Activated CD8-positive, alpha-beta memory T cell treated with anti-CD3 and anti-CD28 coated beads for 4 hours (primary cell): ENCODE measurements around the gene COLEC12.

ENCODE experiments used
- DNase-seq, 2 donors: peaks; one replicate each; pipeline ENCODE4 v3.0.0-alpha.2; 2020; ENCODE audit warnings: low read depth in 2 of 2

The COLEC12 gene

DNA sequence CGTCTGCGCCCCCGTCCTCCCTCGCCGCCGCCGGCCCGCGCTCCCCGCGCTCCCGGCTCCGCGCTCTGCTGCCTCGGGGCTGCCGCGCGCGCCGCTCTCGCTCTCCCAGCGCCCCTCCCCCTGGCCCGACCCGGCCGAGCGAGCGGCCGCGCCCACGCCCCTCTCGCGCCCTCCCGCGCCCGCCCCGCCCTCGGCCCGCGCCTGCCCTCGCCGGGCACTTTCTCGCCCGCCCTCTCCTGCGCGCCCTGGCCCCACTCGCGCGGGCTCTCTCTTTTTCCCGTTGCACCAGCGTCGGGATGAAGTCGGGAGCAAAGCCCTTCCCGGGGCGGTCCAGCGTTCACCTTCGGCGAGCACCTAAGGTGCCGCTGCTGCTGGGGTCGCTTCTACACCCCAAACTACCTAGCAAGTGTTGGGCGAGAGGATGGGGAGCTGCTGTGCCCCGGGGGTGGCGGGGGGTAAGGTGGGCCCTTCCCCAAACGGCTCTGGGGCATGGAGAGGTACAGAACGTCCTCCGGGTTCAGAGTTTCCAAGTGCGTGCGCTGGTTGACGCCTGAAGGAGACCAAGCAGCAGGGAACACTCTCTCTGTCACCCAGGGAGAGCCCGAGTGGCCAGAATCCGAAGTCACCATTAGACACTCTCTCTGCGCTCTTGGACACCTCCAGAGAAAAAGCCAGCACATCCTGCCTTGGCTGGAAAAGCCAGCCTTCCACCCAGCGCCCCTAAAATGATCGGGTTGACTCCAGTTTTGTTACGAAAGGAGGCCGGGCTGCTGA lies at the start of gene COLEC12:
TSS of gene COLEC12 (minus strand) at position 70 of the 774 bp plus-strand sequence. CDS start 187 bp downstream, outside the sequence.
- DNase-seq, result no peak

DNA sequence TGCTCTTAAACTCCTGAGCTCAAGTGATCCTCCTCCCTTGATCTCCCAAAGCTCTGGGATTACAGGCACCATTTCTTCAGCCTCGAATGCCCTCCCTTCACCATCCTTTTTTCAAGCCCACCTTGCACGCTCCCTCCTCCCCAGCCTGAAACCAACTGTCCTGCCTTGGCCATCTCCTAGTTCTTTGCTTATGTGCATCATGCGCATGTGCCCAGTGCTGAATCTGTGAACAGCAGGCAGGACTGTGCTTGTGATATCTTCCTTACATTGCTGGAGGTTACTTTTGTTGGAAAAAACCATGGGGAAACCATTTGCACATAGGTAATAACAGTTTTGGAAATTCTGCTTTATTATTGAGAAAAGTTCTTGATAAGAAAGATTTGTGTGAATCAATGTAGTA lies 49.5 kb upstream of the COLEC12 start:
- DNase-seq, result no peak

DNA sequence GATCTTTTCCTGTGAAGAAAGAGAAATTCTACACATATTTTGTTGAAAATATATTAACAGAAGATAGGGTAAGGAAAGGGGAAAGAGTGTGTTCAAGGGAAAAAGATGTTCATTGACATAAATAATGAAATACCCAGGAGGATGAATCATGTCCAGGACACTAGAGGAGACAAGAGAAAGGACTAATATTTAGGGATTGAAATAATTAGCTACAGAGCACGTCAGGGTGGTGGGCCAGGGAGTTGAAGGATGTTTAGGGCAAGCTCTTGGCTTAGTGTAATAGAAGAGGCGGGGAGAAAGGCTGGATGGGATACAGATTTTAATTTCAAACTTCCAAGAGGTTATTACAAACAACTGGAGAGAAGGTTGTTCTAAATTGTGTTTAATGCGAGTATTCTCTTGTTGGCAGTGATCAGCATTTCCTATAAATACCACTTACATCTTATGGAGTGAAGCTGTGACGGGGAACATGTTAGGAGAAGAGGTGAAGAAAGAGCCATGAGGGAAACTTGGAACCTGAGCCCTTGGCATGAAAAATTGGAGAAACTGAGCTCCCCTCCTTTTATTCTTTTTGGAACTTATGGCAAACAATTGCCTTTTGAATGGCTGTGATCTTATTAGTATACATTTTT lies 43.1 kb upstream of the COLEC12 start:
- no peak for DNase-seq

DNA sequence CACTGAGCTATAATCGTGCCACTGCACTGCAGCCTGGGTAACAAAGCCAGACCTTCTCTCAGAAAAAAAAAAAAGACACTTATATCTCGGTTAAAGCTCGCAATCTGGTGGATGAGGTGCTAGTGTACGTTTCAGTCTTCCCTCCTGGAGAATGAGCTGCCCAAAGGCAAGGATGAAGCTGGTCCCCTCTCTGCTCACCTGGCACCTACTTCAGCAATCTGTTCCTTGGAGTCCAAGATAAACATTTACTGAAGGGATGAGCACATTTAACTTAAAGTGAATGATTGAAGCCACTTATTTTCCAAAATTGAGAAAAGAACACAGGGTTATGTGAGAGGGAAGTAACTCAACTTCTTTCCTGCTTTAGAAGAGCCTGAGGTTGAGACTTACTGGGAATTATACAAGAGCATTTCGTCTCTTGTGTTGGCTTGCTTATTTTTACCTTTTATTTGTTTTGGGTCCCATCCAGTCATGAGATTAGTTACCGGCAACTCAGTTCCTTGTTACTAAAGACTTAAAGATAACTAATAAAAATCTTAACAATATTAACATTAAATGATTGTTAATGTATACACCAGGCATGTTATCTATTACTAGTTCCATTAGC lies 33.6 kb upstream of the COLEC12 start:
- no peak for DNase-seq

DNA sequence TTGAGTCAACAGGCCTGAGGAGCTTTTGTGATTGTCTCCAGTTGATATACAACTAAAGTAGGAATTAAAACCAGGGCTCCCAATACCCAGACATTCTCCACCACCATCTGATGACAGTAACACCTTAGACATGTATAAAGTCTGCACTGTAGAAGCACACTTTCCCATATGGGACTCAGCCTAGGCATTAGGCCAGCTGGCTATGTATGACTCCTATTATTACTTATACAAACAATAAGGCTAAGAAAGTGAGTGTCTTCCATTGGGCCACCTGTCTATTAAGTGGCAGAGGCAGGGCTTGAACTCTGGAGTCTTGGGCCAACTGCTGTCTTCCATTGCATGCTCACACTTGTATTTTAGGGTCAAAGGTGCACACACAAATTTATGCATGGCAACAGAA lies 32.1 kb upstream of the COLEC12 start:
- DNase-seq, result no peak

DNA sequence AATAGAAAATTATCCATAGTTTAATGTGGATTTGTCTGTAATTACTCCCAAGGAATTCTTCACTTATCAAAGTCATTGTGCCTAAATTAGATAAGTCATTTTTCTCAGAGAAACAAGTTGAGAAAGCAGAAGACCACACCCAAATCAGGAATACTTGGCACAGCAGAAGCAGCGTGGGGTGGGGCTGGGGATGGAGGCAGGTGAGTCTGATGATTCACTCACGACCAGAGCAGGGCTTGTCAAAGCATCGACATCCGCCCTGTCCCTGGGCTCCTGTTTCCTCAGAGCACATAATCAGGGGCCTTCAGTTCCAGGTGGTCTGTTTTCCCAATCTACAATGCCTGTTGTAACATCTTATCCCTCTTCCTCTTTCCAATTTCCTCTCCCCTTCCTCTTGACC lies 31.5 kb upstream of the COLEC12 start:
- no peak for DNase-seq

DNA sequence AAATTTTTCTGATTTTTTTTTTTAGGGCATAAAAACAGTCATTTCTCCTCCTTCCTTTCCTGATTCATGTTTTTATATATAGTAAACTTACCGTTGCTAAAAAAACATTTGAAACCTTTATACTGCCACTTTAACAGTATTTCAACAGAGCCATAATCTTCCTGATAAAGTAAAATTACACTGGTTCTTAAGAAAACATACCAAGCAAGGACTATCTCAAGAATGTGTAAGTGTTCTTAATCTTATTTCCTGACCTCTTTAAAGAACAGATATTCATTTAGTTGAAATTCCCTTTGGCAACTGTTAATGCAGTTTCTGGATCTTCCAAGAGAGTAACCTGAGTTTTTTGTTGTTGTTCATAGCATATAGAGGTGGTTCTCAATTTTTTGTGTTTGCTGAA lies 26.6 kb upstream of the COLEC12 start:
- no peak for DNase-seq

DNA sequence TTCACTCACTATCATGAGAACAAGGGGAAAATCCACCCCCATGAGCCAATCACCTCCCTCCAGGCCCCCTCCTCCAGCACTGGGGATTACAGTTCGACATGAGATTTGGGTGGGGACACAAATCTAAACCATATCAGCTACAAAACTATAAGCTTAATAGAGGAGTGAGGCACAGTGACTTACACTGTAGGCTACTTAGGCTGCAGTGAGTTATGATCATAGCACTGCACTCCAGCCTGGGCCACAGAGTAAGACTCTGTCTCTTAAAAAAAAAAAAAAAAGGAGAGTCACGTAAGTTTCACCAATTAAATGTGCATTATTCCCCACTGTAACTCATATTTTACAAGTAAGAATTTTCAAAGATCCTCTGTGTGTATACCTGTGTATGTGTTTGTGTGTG lies 26.2 kb upstream of the COLEC12 start:
- no peak for DNase-seq

DNA sequence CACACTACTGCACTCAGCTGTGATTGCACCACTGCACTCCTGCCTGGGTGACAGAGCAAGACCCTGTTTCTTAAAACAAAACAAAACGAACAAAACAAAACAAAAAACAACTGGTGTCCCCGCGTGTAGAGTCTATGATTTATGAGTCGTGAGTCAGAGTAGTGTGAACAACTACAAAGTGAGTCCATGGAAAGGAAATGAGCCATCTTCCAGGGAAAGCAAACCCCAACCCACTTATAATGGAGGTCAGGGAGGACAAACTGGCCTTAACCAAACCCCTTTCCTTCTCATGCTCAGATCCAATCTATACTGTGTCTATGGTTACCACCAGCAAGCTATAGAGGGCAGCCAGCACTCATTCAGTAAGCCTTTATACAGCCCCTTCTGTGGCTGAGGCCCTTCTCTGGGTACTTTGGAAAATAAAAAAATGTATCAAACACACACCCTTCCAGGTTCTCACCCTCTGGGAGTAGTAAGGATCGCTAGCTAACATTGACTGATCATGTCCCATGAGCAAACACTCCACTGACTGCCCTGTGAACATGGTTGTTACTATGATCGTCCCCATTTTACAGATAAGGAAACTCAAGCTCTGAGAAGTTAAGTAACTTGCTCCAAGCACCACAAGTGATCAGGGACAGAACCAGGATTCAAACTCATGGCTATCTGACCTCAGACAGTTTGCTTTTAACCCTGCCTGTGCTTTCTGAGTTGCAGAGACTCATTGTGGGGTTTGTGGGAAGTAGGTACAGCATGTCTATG lies 24.7 kb upstream of the COLEC12 start:
- DNase-seq, result no peak

DNA sequence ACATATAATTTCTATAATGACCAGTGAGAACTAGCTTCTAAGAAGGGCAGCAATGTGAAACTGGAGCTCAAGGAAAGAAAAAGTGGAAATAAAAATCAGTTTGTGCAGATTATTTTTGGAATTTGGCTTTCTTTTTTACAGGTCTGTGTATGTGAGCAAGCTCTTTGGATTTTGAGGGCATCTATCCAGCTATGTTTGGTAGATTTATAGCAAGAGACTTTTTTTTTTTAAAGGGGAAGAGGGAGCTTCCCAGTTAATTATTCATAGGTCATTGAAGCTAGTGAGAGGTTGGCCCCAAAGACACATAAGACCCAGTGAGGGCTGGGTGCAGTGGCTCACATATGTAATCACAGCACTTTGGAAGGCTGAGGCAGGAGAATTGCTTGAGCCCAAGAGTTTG lies 24.0 kb upstream of the COLEC12 start:
- no peak for DNase-seq

DNA sequence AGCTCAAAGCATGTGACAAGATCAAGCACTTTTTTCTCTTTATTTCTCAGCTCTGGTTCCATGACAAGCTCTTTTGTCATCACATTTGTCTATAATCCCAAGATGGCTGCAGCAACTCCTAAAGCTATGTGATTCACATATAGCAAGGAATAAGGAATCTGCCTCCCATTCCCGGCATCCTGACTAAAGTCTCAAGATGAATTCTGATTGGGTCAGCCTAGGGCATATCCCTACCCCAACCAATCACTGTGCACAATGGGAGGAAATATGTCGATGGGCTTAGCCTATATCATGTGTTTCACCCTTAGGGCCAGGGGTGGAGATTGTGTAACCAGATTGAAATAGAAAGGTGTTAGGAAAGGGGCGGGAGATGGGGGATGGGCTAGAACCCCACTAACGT lies 23.1 kb upstream of the COLEC12 start:
- no peak for DNase-seq

DNA sequence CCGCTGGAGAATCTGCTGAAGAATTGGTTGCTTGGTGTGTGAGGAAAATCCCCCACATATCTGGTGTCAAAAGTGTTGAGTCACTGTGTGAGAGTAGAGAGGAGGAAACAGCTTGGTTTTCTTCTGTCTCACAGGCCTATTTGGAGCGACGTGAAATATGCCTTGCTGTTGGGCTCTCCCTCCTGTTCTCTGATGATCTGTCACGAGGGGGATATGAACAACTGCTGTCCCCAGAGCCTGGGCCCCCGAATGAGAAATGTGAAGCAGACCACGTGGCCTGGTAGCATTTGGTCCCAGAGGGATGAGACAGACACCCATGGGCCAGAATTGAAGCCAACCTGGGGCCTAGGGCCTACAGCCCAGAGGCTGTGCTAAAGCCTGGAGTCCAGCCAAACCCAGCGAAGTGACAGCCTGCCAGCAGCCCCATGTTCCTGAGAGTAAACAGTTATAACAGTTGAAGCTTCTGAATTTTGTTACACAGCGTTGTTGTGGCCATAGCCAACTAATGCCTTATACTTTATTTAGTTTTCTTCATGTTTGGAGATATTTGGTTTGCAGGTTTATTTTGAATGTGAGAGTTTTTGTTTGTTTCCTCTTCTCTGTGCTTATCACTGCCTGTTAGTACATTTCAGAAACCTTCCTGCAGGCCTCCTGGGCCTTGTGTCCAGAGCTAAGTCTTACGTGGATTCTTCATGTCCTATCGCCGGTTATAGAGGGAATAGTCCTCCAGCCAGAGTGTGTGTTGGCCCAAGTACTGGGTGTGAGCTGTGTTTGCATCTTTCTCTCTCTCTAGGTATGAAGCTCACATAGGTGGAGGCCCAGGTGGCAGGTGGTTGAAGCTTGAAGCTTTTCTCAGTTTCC lies 18.7 kb upstream of the COLEC12 start:
- DNase-seq, result no peak

DNA sequence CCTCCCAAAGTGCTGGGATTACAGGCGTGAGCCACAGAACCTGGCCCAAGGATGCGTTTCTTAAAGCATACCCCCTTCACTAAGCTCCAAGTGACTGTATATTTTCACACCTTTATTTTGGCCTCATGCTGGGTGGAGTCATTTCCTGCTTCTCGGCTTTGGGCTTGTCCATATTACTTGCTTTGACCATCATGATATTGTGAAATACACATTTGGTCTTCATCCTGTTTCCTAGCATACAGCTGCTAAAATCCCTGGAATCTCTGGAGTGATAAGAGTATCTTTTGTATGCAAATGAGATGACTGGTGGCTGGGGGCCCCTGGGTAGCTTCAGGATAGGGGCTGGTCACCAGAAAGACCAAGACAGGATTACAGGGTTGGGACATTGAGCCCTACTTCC lies 17.6 kb upstream of the COLEC12 start:
- no peak for DNase-seq

DNA sequence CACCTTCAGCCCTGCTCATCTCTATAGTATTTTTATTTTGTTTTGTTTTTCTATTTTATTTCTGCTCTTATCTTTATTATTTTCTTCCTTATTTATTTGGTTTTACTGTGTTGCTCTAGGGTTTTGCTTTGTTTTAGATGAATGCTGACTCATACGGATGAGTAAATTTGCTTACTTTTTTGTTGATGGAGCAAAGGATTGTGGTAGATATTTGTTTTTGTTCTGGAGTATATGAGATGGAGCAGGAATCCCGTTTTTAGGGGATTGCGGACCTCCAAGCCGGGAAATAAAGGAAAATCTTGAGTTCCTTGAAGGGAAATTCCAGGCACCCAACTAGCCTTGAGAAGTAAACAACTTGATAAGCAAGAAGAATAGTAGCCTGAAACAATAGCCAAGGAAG lies 15.3 kb upstream of the COLEC12 start:
- DNase-seq, result no peak

DNA sequence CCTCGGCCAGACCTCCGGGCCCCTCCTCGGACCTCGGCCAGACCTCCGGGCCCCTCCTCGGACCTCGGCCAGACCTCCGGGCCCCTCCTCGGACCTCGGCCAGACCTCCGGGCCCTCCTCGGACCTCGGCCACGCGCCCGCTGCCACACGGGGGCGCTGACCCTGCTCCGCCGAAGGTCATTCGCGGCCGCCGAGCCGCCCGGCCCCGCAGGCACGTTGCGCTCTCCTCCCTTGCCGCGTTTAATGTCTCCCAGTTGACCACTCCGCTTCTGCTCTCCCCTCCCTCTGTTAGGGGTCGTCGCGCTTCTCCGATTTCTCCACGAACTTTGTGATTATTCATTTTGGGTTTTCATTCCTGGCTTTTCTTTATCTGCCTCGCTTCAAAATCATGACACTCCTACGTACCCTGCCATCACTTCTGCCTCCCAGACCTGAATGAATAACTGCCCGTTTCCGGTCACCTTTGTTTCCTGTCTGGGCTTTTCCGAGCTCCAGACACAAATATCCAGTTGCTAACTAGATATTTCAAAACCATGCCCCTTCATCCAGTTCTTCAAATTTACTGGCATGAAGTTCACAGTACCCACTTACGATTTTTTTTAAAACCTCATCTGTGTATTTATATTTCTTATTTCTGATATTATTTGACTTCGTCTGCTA lies 14.8 kb upstream of the COLEC12 start:
- no peak for DNase-seq

DNA sequence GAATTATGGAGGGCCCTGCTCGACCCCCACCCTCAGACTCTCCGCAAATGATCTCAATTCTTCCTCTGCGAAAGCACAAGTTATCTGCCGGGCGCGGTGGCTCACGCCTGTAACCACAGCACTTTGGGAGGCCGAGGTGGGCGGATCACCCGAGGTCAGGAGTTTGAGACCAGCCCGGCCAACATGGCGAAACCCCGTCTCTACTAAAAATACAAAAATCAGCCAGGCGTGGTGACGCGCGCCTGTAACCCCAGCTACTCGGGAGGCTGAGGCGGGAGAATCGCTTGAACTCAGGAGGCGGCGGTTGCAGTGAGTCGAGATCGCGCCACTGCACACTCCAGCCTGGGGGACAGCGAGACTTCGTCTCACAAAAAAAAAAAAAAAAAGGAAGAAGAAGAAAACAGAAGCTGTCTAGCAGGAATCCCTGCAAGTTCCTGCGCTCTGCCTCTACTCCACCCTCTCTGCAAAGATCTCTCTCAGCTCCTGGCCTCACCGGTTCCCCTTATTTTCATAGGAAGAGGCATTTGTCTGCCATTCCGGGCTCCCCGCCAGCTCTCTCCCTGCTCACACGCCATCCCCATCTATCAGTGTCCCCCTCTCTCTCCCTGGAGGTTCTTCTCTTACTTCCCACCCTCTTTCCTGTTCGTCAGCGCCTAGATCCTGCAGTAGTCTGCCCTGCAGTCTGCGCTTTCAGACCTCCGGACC lies 13.5 kb upstream of the COLEC12 start:
- no peak for DNase-seq

DNA sequence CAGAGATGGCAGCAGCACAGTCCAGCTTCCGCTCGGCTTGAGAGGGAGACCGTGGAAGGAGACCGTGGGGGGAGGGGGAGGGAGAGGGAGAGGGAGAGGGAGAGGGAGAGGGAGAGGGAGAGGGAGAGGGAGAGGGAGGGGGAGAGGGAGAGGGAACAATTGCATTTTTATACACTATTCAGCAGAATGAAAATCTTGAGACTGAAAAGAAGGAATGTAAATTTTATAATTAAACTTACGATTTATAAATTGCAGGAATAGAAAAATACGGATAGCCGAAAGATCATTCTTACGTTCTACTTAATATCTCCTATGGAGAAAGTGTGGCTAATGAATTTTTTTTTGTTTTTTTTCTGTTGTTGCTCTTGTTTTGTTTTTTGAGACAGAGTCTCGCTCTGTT lies 12.5 kb upstream of the COLEC12 start:
- DNase-seq, result no peak

DNA sequence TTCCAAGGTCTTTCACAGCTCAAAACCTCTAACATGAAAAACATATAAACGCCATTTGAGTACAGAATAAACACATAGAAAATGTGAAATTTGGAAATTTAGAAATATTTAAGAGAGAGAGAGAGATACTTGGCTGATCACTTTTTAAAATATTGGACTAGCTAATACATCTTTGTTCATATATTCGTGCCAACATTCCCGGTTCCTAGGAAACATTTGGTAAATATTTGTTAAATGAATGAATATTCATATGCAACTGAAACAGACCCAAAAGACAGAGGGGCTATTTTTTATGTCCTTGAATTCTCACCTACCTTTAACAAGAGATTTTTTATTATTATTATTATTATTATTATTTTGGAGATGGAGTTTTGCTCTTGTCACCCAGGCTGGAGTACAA lies 8.3 kb upstream of the COLEC12 start:
- DNase-seq, result no peak

DNA sequence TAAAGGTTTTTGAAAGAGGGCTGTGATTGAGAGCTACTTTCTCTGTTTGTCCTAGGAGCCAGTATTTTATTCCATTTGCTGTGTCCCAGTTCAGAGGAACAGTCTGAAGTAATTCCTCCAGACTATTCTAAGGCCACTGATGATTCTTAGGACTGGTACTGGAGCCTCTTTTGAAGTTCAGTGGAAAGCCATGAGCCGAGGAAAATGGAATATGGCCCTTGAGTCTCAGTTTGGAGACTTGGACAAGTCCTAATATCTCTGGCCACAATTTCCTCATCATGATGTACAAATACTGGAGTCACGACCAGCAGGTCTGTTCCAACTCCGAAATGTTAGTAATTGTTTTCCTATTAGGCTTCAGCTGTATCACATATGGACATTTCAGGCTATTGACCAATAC lies 7.1 kb upstream of the COLEC12 start:
- no peak for DNase-seq

DNA sequence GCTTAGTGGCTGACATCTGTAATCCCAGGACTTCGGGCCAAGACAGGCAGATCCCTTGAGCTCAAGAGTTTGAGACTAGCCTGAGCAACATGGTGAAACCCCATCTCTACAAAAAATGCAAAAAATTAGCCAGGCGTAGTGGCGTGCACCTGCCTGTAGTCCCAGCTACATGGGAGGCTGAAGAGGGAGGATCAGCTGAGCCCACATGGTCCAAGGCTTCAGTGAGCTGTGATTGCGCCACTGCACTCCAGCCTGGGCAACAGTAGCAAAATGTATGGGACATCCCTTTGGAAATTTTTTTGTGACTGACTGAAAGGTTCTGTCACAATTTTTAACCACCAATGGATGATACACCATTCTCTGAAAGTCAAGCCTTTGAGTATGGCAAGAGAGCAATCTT lies 6.3 kb upstream of the COLEC12 start:
- DNase-seq, result no peak
